ENCODE measurements around the gene SLC22A6.

DNA sequence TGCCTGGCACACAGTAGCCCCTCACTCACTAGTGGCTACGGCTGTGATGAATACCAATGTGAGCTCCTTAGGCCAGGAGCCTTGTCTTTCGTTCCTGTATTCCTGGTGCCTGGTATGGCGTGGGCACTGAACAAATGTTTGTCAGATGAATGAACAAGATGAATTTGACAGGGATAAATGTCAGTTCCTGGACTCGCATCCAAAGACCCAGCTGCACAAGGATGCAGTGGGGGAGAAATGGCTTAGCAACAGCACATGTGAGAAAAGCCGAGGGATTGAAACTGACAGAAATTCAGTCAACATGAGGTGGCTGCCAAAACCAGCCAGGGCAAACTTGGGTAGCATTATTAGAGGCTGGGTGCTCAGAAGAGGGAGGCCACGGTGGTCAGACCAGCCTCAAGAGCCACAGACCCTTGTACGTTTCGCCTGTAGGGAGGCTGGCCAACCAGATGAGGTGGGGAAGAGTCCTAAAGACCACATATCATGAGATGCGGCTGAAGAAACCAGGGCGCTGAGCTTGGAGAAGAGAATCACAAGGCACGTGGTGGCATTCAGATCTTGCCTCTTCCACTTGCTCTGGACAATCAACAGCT lies 38.6 kb upstream of the SLC22A6 start:
- TF ChIP-seq, protein P1, sequence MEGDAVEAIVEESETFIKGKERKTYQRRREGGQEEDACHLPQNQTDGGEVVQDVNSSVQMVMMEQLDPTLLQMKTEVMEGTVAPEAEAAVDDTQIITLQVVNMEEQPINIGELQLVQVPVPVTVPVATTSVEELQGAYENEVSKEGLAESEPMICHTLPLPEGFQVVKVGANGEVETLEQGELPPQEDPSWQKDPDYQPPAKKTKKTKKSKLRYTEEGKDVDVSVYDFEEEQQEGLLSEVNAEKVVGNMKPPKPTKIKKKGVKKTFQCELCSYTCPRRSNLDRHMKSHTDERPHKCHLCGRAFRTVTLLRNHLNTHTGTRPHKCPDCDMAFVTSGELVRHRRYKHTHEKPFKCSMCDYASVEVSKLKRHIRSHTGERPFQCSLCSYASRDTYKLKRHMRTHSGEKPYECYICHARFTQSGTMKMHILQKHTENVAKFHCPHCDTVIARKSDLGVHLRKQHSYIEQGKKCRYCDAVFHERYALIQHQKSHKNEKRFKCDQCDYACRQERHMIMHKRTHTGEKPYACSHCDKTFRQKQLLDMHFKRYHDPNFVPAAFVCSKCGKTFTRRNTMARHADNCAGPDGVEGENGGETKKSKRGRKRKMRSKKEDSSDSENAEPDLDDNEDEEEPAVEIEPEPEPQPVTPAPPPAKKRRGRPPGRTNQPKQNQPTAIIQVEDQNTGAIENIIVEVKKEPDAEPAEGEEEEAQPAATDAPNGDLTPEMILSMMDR (conservative IDR thresholded peaks at IDR 0.05): no peak
- TF ChIP-seq EZH2 (IDR thresholded peaks at IDR 0.05; ENCODE audit: low read depth): no peak

All from PC-9 (cell line).